Measurements from ENCODE around the gene RAB6A.

The RAB6A gene

GRCh38 chr11:73655686-73656085 lies 105.2 kb downstream of the RAB6A start:
- no peak overlapping the region for H3K4me3 ChIP-seq (ENCODE audit: low read depth, low read length)
- no peak for DNase-seq (ENCODE audit: low read depth)
- TF ChIP-seq, protein P1, sequence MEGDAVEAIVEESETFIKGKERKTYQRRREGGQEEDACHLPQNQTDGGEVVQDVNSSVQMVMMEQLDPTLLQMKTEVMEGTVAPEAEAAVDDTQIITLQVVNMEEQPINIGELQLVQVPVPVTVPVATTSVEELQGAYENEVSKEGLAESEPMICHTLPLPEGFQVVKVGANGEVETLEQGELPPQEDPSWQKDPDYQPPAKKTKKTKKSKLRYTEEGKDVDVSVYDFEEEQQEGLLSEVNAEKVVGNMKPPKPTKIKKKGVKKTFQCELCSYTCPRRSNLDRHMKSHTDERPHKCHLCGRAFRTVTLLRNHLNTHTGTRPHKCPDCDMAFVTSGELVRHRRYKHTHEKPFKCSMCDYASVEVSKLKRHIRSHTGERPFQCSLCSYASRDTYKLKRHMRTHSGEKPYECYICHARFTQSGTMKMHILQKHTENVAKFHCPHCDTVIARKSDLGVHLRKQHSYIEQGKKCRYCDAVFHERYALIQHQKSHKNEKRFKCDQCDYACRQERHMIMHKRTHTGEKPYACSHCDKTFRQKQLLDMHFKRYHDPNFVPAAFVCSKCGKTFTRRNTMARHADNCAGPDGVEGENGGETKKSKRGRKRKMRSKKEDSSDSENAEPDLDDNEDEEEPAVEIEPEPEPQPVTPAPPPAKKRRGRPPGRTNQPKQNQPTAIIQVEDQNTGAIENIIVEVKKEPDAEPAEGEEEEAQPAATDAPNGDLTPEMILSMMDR (IDR thresholded peaks at IDR 0.05; ENCODE audit: insufficient read depth, low read depth, low read length, missing control alignments), result no peak

DNA sequence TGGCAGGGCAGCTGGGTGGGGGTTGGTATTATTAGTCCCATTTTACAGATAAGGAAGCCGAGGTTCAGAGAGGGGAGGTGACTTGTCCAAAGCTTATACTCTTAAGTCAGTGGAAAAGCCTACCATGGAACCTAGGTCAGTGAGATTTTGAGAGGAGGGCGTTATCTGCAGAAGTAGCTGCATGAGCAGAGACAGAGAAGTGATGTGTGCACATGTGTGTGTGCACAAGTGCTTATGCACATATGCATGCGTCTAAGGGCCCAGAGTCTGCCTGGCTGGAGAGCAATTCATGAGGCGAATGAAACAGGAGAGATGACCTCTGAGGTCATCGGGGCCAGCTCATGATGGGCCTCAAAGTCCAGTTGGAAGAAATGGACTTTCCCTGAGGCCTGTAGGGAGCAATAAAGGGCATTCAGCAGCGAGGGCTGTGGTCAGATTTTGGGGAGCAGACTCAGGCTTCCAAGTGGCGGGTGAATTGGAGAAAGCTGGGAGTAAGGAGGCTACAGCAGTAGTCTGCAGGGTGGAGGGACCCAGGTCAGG lies 106.3 kb downstream of the RAB6A start:
- TF ChIP-seq, protein P1 (IDR thresholded peaks at IDR 0.05; ENCODE audit: insufficient read depth, low read depth, low read length, missing control alignments), result no peak
- DNase-seq (ENCODE audit: low read depth), result no peak

GRCh38 chr11:73653996-73654395 lies 106.9 kb downstream of the RAB6A start:
- TF ChIP-seq, protein P1 (IDR thresholded peaks at IDR 0.05; ENCODE audit: insufficient read depth, low read depth, low read length, missing control alignments), result no peak
- H3K4me3 ChIP-seq (ENCODE audit: low read depth, low read length), result no peak overlapping the region
- DNase-seq (ENCODE audit: low read depth), result no peak

More for the DNA sequence above, 106.3 kb downstream of the RAB6A start:
- no peak overlapping the region for H3K4me3 ChIP-seq (ENCODE audit: low read depth, low read length)

DNA sequence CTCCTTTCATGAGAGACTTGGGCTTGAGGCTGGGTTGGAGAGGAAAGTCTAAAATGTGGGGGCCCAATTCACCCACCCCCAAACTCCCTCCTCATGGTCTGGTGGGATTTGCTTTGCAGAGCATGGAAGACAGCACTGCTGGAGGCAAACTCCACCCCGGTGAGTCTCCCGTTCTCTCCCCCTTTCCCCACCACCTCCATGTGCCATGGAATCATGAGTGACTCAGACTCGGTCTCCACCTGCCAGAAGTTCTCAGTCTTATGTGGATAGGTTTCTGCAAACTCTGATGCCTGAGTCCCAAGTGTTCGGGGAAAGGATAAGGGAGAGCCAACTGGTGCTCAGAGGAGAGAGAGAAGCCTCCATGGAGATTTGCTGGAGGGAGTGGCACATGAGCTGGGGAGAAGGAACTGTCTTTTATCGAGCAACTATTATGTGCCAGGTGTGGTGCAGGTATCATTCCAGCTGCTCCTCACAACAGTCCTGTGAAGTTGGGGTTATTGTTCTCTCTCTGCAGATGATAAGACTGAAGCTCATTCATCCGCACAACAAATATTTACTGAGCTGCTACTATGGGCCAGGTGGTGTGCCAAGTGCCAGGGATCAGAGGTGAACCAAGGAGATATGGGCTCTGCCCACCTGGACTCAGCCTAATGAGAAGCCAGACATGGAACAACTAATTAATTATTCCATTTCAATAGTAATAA lies 107.9 kb downstream of the RAB6A start:
- TF ChIP-seq, protein P1 (IDR thresholded peaks at IDR 0.05; ENCODE audit: insufficient read depth, low read depth, low read length, missing control alignments), result no peak
- no peak overlapping the region for H3K4me3 ChIP-seq (ENCODE audit: low read depth, low read length)
- DNase-seq (ENCODE audit: low read depth), result no peak

DNA sequence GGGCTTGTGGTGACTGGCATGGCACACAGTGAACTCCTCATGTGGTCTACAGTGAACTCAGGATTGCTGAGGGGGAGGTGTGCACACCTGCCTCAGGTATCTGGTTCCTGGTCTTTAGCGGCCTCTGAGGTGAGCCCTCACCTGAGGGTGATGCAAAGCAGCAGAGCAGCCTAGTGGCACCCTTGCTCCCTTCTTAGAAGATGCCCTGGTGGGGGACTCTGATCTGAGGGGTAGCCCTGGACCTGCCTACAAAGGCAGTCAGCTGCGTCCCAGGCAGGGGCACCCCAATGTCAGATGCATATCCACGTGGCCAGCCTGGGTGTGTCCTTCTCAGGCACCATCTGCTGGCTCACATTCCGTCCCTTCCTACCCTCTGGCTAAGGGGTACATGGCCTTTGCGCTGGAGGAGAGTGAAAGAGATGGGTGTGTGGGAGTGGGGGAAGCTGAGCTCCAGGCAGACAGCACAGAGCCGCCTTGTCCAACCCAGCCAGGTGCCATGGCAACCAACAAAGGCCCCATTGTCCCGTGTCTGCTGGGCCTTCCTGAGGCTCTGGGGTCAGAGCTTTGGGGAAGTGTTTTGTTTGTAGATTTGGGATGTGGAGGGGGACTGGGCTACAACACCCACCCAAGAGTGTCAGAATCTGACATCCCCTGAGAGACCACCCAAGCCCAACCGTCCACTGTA lies 108.7 kb downstream of the RAB6A start:
- no peak for DNase-seq (ENCODE audit: low read depth)
- TF ChIP-seq, protein P1 (IDR thresholded peaks at IDR 0.05; ENCODE audit: insufficient read depth, low read depth, low read length, missing control alignments), result no peak

DNA sequence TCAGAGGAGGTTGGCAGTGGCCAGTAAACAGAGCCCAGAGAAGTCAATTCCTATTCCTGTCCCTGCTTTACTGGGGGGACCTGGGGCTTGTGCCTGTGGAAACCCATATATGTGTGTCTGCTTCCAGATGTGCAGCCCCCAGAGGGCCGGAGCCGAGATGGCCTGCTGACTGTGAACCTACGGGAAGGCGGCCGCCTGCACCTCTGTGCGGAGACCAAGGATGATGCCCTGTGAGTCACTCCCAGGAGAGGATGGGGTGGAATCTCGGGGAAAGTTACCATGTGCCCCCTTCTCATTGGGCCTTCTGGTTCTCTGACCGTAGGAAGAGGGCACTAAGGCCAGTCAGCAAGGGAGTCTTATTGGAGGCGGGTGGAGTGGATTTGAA lies 109.2 kb downstream of the RAB6A start:
- no peak for DNase-seq (ENCODE audit: low read depth)
- no peak overlapping the region for H3K4me3 ChIP-seq (ENCODE audit: low read depth, low read length)
- TF ChIP-seq, protein P1 (IDR thresholded peaks at IDR 0.05; ENCODE audit: insufficient read depth, low read depth, low read length, missing control alignments), result no peak

More for the DNA sequence above, 108.7 kb downstream of the RAB6A start:
- no peak overlapping the region for H3K4me3 ChIP-seq (ENCODE audit: low read depth, low read length)

Measured in GM12865 (cell line).